Prostate gland (tissue), 2 donors: ENCODE data around the gene BNC2. TPM values are rescaled to one million over a fixed set of nuclear protein-coding genes. Genes with fewer than 3 reads are reported as not detected.

Experiments used
- DNase-seq: peaks from one replicate; pipeline ENCODE4 v3.0.0-alpha.2; 2019; ENCODE audit warnings: low spot score
- H3K27ac ChIP-seq, 2 donors: fragments of 200-600 bp; sonication (generic); 2 replicates each; pipeline ENCODE4 v1.5.1; 2017 to 2019
- H3K27me3 ChIP-seq: fragments of 200-600 bp; sonication (generic); replicated peaks from 2 replicates; pipeline ENCODE4 v1.5.1; 2019; ENCODE audit not compliant: insufficient read depth
- H3K36me3 ChIP-seq, 2 donors: fragments of 200-600 bp; sonication (generic); 1 replicate in 1 of 2; 2 replicates in 1 of 2; pipeline versions ENCODE4 v1.5.1 to v1.8.1; 2017 to 2019
- H3K4me1 ChIP-seq: fragments of 200-600 bp; sonication (generic); replicated peaks from 2 replicates; pipeline ENCODE4 v1.5.1; 2019
- H3K4me3 ChIP-seq, 2 donors: fragments of 200-600 bp; sonication (generic); 2 replicates each; pipeline ENCODE4 v1.5.1; 2017 to 2019
- H3K9me3 ChIP-seq: fragments of 200-600 bp; sonication (generic); 2 replicates; pipeline ENCODE4 v1.5.1; 2017
- CTCF ChIP-seq, 4 experiments: fragments of 200-600 bp in 2 of 4; fragments of 450-650 bp in 2 of 4; sonication (generic) in 2 of 4; IDR thresholded peaks; 1 replicate in 3 of 4; 2 replicates in 1 of 4; pipeline ENCODE4 v1.5.1; 2016 to 2019; ENCODE audit warnings: antibody characterized with exemption in 4 of 4, mild to moderate bottlenecking in 2 of 4, moderate library complexity in 2 of 4
- POLR2A ChIP-seq: fragments of 450-650 bp; IDR thresholded peaks from one replicate; pipeline ENCODE4 v1.6.1; 2016; ENCODE audit warnings: antibody characterized with exemption, mild to moderate bottlenecking
- POLR2AphosphoS5 ChIP-seq: sonication (generic); formaldehyde crosslinking; IDR thresholded peaks from one replicate; pipeline ENCODE4 v1.6.1; 2017; ENCODE audit warnings: antibody characterized with exemption
- whole genome bisulfite sequencing: methylation state at CpG from one replicate; pipeline ENCODE4 v1.1.5; 2018; 5-methylcytosine and 5-hydroxymethylcytosine counted together
- intact Hi-C: fragments of 100-400 bp; cut with DNase I; formaldehyde crosslinking; loops from one replicate; pipeline ENCODE4 v1.14.2; 2022
- total RNA-seq, 2 donors: library from RNA; depleted of rRNA; stranded (reverse); fragments of >200 nt; gene quantifications; one replicate each; pipeline ENCODE4 v1.1.0, GENCODE V29; 2016

BNC2 gene
- total RNA-seq, 2 donors from 2014 or later = 4.9 to 37.2 TPM

- no peaks in the 10 kb centered on the region for H3K9me3 ChIP-seq
- TF ChIP-seq POLR2AphosphoS5 = no peak
- TF ChIP-seq CTCF (IDR thresholded peaks at IDR 0.05) = no peak
- TF ChIP-seq POLR2A = no peak
- H3K4me1 ChIP-seq = no peaks in the 10 kb centered on the region
- H3K4me3 ChIP-seq = no peak overlapping the region
- intact Hi-C loops = loop anchor here (10.0 kb wide), 2 partner anchors 214 to 316 kb away; no protein-coding TSS in a partner anchor
- H3K27ac ChIP-seq = no peak overlapping the region
- H3K36me3 ChIP-seq = no peaks in the 10 kb centered on the region
- no peak for DNase-seq
- H3K27me3 ChIP-seq = no peaks in the 10 kb centered on the region
- WGBS = 92% methylated on average over 2 of the region's 2 CpGs
Observed at GRCh38 chr9:16510482-16510881, 360.0 kb downstream of the BNC2 start.

- no peaks in the 10 kb centered on the region for H3K27me3 ChIP-seq
- WGBS = 68% methylated on average over 5 of the region's 5 CpGs
- intact Hi-C loops = loop anchor here (10.0 kb wide), 2 partner anchors 215 to 315 kb away; no protein-coding TSS in a partner anchor
- H3K36me3 ChIP-seq = no peaks in the 10 kb centered on the region
- no peaks in the 10 kb centered on the region for H3K4me1 ChIP-seq
- DNase-seq = no peak
- no peak overlapping the region for H3K4me3 ChIP-seq
- H3K9me3 ChIP-seq = no peaks in the 10 kb centered on the region
- TF ChIP-seq POLR2AphosphoS5 = no peak
- TF ChIP-seq CTCF (IDR thresholded peaks at IDR 0.05) = no peak
- no peak for TF ChIP-seq POLR2A
- H3K27ac ChIP-seq = no peak overlapping the region
Observed at GRCh38 chr9:16509997-16510396, 360.5 kb downstream of the BNC2 start.

- no peaks in the 10 kb centered on the region for H3K4me1 ChIP-seq
- no peak overlapping the region for H3K27ac ChIP-seq
- no peaks in the 10 kb centered on the region for H3K9me3 ChIP-seq
- H3K36me3 ChIP-seq = no peaks in the 10 kb centered on the region
- no peak overlapping the region for H3K4me3 ChIP-seq
- no peak for DNase-seq
- 9% methylated on average over 2 of the region's 2 CpGs for WGBS
- intact Hi-C loops = no loop called here
- TF ChIP-seq POLR2AphosphoS5 (no peak), CTCF (IDR thresholded peaks at IDR 0.05) (no peak), POLR2A (no peak)
- no peaks in the 10 kb centered on the region for H3K27me3 ChIP-seq
Observed at GRCh38 chr9:16505199-16505598, 365.3 kb downstream of the BNC2 start.

- no peak for DNase-seq
- intact Hi-C loops = no loop called here
- Histone ChIP-seq H3K9me3 (no peaks in the 10 kb centered on the region), H3K27ac (no peak overlapping the region), H3K4me3 (no peak overlapping the region), H3K4me1 (no peaks in the 10 kb centered on the region), H3K27me3 (no peaks in the 10 kb centered on the region), H3K36me3 (no peaks in the 10 kb centered on the region)
- 98% methylated on average over 2 of the region's 2 CpGs for WGBS
- no peak for TF ChIP-seq CTCF (IDR thresholded peaks at IDR 0.05)
- no peak for TF ChIP-seq POLR2A
- no peak for TF ChIP-seq POLR2AphosphoS5
Observed at GRCh38 chr9:16501726-16502125, 368.7 kb downstream of the BNC2 start.

- no peaks in the 10 kb centered on the region for H3K27me3 ChIP-seq
- no peaks in the 10 kb centered on the region for H3K9me3 ChIP-seq
- H3K27ac ChIP-seq = no peak overlapping the region
- H3K4me1 ChIP-seq = no peaks in the 10 kb centered on the region
- no peak overlapping the region for H3K4me3 ChIP-seq
- intact Hi-C loops = no loop called here
- whole genome bisulfite sequencing = 90% methylated on average over 2 of the region's 2 CpGs
- TF ChIP-seq POLR2AphosphoS5 = no peak
- no peak for TF ChIP-seq CTCF (IDR thresholded peaks at IDR 0.05)
- TF ChIP-seq POLR2A = no peak
- DNase-seq = no peak
- no peaks in the 10 kb centered on the region for H3K36me3 ChIP-seq
Observed at GRCh38 chr9:16501141-16501540, 369.3 kb downstream of the BNC2 start.
